ENCODE data around the gene PRB2.
"Not testable (repeated sequence)": the region's sequence is repeated elsewhere in the genome, so short reads cannot be mapped to it uniquely, and the experiment has no call there.

PRB2 gene

DNA sequence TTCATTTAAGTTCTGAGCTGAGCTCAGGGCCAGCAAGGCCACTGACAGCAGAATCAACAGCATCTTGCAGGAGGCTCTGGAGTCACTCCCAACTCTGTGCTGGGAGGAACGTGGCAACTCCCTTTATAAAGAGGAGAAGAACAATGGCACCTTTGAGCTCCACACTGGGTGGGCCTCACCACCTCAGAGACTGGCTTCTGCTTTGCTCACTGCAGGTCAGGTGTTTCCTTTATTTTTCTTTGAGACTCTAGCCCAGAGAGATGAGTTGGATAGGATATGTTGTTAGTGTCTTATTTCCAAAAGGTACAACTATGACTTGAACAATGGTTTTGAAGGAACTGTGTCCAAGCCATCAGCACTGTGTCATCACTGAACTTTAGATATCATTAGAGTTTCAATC is at the start of gene PRB2:
PRB2 (minus strand) TSS at position 101 of the 400 bp plus-strand sequence; CDS start at position 63, 38 bp downstream.
- not testable (repeated sequence) for H3K4me1 ChIP-seq (ENCODE audit: control insufficient read depth in 1 of 2, insufficient read depth in 2 of 2, low read length in 2 of 2); H3K9me3 ChIP-seq (ENCODE audit: control insufficient read depth in 1 of 2, low read length in 2 of 2); H3K36me3 ChIP-seq (ENCODE audit: control insufficient read depth in 1 of 2, insufficient read depth in 2 of 2, low read length in 2 of 2); H3K27ac ChIP-seq (ENCODE audit: low read length); H3K4me3 ChIP-seq (ENCODE audit: low read depth in 1 of 2, low read length in 2 of 2); H3K27me3 ChIP-seq (ENCODE audit: low read depth, low read length)

DNA sequence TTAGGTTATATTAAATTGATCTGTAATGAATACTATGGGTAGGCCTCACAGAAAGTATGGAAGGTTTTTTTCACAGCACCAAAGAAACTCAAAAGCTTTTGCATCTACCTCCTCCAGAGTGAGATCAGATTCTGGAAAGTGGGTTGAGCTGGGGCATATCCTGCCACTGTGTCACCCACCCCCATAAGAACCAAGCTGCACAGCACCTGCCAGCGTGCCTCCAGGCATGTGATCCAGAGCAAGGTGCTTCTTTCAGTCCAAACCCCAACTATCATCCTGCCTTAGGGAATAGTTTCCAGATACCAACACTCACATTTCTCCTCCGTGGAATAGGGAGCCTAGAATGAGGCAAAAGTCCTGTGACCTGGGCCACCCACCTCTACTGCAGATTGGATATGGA is 42.6 kb upstream of the PRB2 start:
- H3K27me3 ChIP-seq (ENCODE audit: low read depth, low read length): no peaks in the 10 kb centered on the region
- H3K4me3 ChIP-seq (ENCODE audit: low read depth in 1 of 2, low read length in 2 of 2): no peak overlapping the region
- H3K4me1 ChIP-seq (ENCODE audit: control insufficient read depth in 1 of 2, insufficient read depth in 2 of 2, low read length in 2 of 2): no peaks in the 10 kb centered on the region
- H3K36me3 ChIP-seq (ENCODE audit: control insufficient read depth in 1 of 2, insufficient read depth in 2 of 2, low read length in 2 of 2): no peaks in the 10 kb centered on the region
- no peaks in the 10 kb centered on the region for H3K9me3 ChIP-seq (ENCODE audit: control insufficient read depth in 1 of 2, low read length in 2 of 2)
- H3K27ac ChIP-seq (ENCODE audit: low read length): no peak overlapping the region

DNA sequence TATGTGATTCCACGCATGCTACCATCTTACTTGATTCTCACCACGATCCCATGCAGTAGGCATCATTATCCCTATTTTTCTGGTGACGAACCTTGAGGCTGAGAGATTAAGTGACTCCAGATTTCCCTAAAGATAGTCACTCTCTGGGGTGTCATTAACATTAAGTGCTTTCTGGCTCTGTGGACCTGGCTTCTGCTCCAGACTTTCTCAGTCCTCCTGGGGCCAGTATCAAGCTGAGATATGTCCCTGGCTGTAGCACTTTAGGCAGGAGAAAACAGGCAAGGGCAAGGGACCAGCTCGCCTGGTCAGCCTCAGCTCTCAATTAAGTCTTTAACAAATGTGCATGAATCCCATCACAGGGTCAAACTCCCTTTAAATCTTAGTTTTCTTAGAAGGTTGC is 38.3 kb upstream of the PRB2 start:
- Histone ChIP-seq H3K9me3 (ENCODE audit: control insufficient read depth in 1 of 2, low read length in 2 of 2) (no peaks in the 10 kb centered on the region), H3K36me3 (ENCODE audit: control insufficient read depth in 1 of 2, insufficient read depth in 2 of 2, low read length in 2 of 2) (no peaks in the 10 kb centered on the region), H3K27ac (ENCODE audit: low read length) (no peak overlapping the region), H3K4me3 (ENCODE audit: low read depth in 1 of 2, low read length in 2 of 2) (no peak overlapping the region), H3K27me3 (ENCODE audit: low read depth, low read length) (no peaks in the 10 kb centered on the region), H3K4me1 (ENCODE audit: control insufficient read depth in 1 of 2, insufficient read depth in 2 of 2, low read length in 2 of 2) (no peaks in the 10 kb centered on the region)

DNA sequence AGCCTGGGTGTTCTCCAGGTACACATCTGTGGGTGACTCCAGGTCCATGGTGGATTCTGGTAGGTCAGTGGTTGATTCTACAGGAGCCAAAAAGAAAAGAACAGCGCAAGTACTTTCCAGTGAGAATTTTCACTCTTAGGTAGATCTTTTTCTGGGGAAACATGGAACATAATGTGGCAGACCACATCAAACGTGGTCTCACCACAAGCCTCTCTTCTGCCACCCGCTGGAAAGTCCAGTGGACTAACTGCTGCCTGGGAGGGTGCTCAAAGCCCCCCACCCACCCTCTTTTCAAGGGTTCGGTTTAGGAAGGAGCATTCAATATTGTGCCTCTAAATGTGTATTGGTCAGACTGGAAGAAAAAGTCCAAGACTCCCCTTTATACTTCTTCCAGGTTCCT is 36.1 kb upstream of the PRB2 start:
- Histone ChIP-seq H3K9me3 (ENCODE audit: control insufficient read depth in 1 of 2, low read length in 2 of 2) (no peaks in the 10 kb centered on the region), H3K4me1 (ENCODE audit: control insufficient read depth in 1 of 2, insufficient read depth in 2 of 2, low read length in 2 of 2) (no peaks in the 10 kb centered on the region), H3K4me3 (ENCODE audit: low read depth in 1 of 2, low read length in 2 of 2) (no peak overlapping the region), H3K27ac (ENCODE audit: low read length) (no peak overlapping the region), H3K27me3 (ENCODE audit: low read depth, low read length) (no peaks in the 10 kb centered on the region), H3K36me3 (ENCODE audit: control insufficient read depth in 1 of 2, insufficient read depth in 2 of 2, low read length in 2 of 2) (no peaks in the 10 kb centered on the region)

DNA sequence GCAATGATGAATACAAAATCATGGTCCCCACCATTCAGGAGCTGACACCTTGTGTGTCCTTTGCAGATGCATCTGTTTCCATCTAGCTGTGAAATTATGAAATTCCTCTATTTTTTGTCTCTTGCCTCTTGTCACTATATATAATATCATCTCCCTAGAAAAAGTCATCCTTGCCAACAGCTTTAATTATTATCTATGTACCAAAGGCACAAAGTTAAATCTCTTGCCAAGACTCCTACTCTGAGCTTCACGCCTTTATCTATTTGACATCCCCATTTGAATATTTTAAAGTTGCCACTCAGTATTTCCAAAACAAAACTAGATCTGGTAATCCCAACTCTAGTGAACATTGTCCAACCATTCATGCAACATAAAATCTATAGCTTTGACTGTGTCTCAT is 32.0 kb upstream of the PRB2 start:
- Histone ChIP-seq H3K4me3 (ENCODE audit: low read depth in 1 of 2, low read length in 2 of 2) (no peak overlapping the region), H3K27ac (ENCODE audit: low read length) (no peak overlapping the region), H3K9me3 (ENCODE audit: control insufficient read depth in 1 of 2, low read length in 2 of 2) (no peaks in the 10 kb centered on the region), H3K27me3 (ENCODE audit: low read depth, low read length) (no peaks in the 10 kb centered on the region), H3K36me3 (ENCODE audit: control insufficient read depth in 1 of 2, insufficient read depth in 2 of 2, low read length in 2 of 2) (no peaks in the 10 kb centered on the region), H3K4me1 (ENCODE audit: control insufficient read depth in 1 of 2, insufficient read depth in 2 of 2, low read length in 2 of 2) (no peaks in the 10 kb centered on the region)

DNA sequence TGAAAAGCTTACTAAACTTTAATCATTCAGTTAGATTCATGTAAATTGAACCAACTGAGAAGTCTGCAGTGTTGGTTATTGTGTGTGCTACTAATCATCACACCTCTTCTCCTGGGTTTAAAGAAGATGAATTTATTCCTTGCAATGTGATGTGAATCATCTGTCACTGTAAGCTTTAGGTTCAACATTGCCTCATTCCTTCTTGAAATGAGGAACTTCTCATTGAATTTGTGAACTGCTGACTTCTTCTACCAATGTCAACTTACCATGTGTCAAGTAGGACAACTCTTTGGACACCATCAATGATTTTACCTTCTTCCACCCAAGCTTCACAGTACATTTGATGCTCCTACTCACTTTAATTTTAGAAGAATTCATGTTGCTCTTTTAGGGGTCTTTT is 17.4 kb upstream of the PRB2 start:
- H3K27ac ChIP-seq (ENCODE audit: low read length): no peak overlapping the region
- peaks cover 0 to 6% of the 10 kb centered on the region in 2 donors for H3K9me3 ChIP-seq (ENCODE audit: control insufficient read depth in 1 of 2, low read length in 2 of 2)
- no peaks in the 10 kb centered on the region for H3K4me1 ChIP-seq (ENCODE audit: control insufficient read depth in 1 of 2, insufficient read depth in 2 of 2, low read length in 2 of 2)
- H3K4me3 ChIP-seq (ENCODE audit: low read depth in 1 of 2, low read length in 2 of 2): no peak overlapping the region
- H3K36me3 ChIP-seq (ENCODE audit: control insufficient read depth in 1 of 2, insufficient read depth in 2 of 2, low read length in 2 of 2): no peaks in the 10 kb centered on the region
- H3K27me3 ChIP-seq (ENCODE audit: low read depth, low read length): no peaks in the 10 kb centered on the region

DNA sequence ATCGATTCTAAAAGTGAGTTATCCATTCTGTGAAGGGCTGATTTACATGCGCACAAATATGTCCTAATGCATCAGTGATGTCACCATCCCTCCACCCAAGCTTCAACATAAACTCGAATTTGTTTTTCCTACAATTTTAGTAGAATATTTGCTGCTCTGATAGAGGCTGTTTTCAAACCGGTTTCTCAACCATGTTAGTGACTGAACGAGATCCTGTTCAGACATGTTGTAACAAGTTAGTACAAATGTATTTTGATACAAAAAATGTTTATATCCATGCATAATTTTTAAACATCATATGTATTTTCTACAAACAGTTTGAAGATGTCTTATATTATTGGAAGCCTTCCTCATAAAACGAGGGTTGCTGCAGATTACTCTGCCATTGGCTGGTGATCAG is 12.7 kb upstream of the PRB2 start:
- Histone ChIP-seq H3K4me1 (ENCODE audit: control insufficient read depth in 1 of 2, insufficient read depth in 2 of 2, low read length in 2 of 2) (no peaks in the 10 kb centered on the region), H3K36me3 (ENCODE audit: control insufficient read depth in 1 of 2, insufficient read depth in 2 of 2, low read length in 2 of 2) (no peaks in the 10 kb centered on the region), H3K27ac (ENCODE audit: low read length) (no peak overlapping the region), H3K27me3 (ENCODE audit: low read depth, low read length) (no peaks in the 10 kb centered on the region), H3K4me3 (ENCODE audit: low read depth in 1 of 2, low read length in 2 of 2) (no peak overlapping the region), H3K9me3 (ENCODE audit: control insufficient read depth in 1 of 2, low read length in 2 of 2) (no peaks in the 10 kb centered on the region)

DNA sequence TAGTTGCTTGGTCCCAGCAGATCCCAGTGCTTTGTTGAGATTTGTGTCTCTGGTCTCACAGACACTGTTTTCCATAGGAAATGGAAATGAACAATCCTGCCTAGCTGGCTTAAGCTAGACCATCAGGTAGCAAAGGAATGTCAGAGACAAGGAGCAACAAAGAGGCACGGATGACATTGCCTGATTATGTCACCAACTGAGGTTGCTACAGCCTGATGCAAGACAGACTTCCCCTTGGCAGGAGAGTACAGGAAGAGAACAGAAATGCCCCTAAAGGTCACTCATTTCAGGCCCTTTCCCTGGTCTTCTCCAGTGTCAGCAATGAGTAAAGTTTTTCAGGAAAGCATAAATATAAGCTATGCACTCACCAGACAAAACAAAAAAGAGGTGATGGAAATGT is 2.0 kb upstream of the PRB2 start:
- Histone ChIP-seq H3K36me3 (ENCODE audit: control insufficient read depth in 1 of 2, insufficient read depth in 2 of 2, low read length in 2 of 2) (no peaks in the 10 kb centered on the region), H3K9me3 (ENCODE audit: control insufficient read depth in 1 of 2, low read length in 2 of 2) (peaks cover 0 to 3% of the 10 kb centered on the region in 2 donors), H3K27me3 (ENCODE audit: low read depth, low read length) (no peaks in the 10 kb centered on the region)

DNA sequence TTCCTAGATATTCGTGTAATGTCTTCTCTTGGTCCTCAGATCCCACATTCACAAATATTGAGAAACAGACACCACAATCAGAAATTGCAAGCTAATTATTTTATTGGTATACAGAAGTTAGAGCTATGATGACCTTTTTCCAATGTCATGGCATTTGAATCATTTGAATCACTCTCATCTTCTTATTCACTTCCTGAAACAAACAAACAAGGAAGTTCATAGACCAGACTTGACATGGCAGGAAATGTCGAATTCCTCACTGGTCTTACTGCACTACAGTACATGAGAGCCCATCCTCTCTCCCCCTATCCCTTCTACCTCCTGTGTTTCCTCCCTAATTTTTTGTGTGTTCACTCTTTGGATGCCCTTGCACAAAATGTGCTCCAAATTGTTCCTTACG is 3.9 kb downstream of the PRB2 start:
- not testable (repeated sequence) for H3K4me1 ChIP-seq (ENCODE audit: control insufficient read depth in 1 of 2, insufficient read depth in 2 of 2, low read length in 2 of 2); H3K9me3 ChIP-seq (ENCODE audit: control insufficient read depth in 1 of 2, low read length in 2 of 2); H3K4me3 ChIP-seq (ENCODE audit: low read depth in 1 of 2, low read length in 2 of 2); H3K27me3 ChIP-seq (ENCODE audit: low read depth, low read length); H3K27ac ChIP-seq (ENCODE audit: low read length); H3K36me3 ChIP-seq (ENCODE audit: control insufficient read depth in 1 of 2, insufficient read depth in 2 of 2, low read length in 2 of 2)

More for the DNA sequence above, 2.0 kb upstream of the PRB2 start:
- Histone ChIP-seq H3K27ac (ENCODE audit: low read length) (no peak overlapping the region), H3K4me1 (ENCODE audit: control insufficient read depth in 1 of 2, insufficient read depth in 2 of 2, low read length in 2 of 2) (no peaks in the 10 kb centered on the region), H3K4me3 (ENCODE audit: low read depth in 1 of 2, low read length in 2 of 2) (no peak overlapping the region)

DNA sequence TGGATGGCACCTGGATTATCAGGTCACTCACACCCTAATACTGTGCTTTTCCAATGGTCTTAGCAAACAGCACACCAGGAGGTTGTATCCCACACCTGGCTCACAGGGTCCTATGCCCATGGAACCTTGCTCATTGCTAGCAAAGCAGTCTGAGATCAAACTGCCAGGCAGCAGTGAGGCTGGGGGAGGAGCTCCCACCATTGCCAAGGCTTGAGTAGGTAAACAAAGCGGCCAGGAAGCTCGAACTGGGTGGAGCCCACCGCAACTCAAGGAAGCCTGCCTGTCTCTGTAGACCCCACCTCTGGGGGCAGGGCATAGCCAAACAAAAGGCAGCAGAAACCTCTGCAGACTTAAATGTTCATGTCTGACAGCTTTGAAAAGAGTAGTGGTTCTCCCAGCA is 17.9 kb downstream of the PRB2 start:
- not testable (repeated sequence) for H3K4me1 ChIP-seq (ENCODE audit: control insufficient read depth in 1 of 2, insufficient read depth in 2 of 2, low read length in 2 of 2); H3K27ac ChIP-seq (ENCODE audit: low read length); H3K9me3 ChIP-seq (ENCODE audit: control insufficient read depth in 1 of 2, low read length in 2 of 2); H3K27me3 ChIP-seq (ENCODE audit: low read depth, low read length); H3K36me3 ChIP-seq (ENCODE audit: control insufficient read depth in 1 of 2, insufficient read depth in 2 of 2, low read length in 2 of 2)
- peak overlapping the region in 1 of 2 donors; percentile 14 for H3K4me3 ChIP-seq (ENCODE audit: low read depth in 1 of 2, low read length in 2 of 2)

DNA sequence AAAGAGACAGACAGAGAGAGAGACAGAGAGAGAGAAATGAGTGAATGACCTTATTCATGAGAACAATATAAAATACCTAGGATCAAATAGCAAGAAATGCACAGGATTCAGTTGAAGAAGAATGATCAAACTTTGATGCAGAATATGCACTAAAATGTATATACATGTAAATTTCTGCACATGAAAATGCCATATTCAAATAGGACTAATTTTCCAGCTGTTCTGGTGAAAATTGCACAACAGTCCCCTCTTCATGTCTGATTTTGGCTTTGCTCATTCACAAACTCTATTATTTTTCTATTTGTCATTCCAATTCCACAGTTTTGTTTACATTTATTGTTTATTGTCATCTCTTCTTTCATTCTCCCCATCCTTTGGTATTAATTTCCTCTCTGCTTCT is 34.2 kb downstream of the PRB2 start:
- H3K36me3 ChIP-seq (ENCODE audit: control insufficient read depth in 1 of 2, insufficient read depth in 2 of 2, low read length in 2 of 2): no peaks in the 10 kb centered on the region
- no peaks in the 10 kb centered on the region for H3K9me3 ChIP-seq (ENCODE audit: control insufficient read depth in 1 of 2, low read length in 2 of 2)
- H3K27ac ChIP-seq (ENCODE audit: low read length): no peak overlapping the region
- no peak overlapping the region for H3K4me3 ChIP-seq (ENCODE audit: low read depth in 1 of 2, low read length in 2 of 2)
- no peaks in the 10 kb centered on the region for H3K27me3 ChIP-seq (ENCODE audit: low read depth, low read length)
- no peaks in the 10 kb centered on the region for H3K4me1 ChIP-seq (ENCODE audit: control insufficient read depth in 1 of 2, insufficient read depth in 2 of 2, low read length in 2 of 2)

DNA sequence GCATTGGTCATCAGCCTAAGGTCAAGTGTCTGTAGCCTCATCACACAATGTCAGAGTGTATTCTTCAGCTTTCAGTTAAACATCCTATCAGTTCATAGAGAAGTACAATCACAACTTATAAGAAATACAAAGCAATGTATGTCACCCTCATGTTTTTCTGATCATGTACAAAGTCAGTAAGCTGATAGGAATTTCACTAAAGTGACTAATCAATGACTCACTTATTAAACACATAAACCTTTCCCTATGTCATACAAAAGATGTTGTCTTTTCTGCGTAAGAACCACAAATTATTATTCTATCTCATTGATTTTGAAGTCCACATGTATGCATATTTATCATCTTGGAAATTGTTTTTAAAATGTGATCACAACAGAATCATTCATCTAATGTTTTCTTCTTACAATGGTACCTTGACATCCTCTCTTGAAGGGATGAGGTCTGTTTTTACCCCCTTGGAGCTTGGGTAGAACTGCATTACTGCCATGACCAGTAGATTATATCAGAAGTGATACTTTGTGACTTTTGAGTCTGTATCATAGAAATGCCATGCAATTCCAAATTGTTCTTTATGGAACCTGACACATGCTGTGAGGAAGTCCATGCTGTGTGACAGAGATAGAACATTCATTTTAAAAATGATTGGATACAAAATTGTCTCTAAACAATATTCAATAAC is 35.0 kb downstream of the PRB2 start:
- not testable (repeated sequence) for H3K27me3 ChIP-seq (ENCODE audit: low read depth, low read length); H3K4me1 ChIP-seq (ENCODE audit: control insufficient read depth in 1 of 2, insufficient read depth in 2 of 2, low read length in 2 of 2); H3K9me3 ChIP-seq (ENCODE audit: control insufficient read depth in 1 of 2, low read length in 2 of 2); H3K4me3 ChIP-seq (ENCODE audit: low read depth in 1 of 2, low read length in 2 of 2); H3K27ac ChIP-seq (ENCODE audit: low read length); H3K36me3 ChIP-seq (ENCODE audit: control insufficient read depth in 1 of 2, insufficient read depth in 2 of 2, low read length in 2 of 2)

Data from muscle layer of duodenum (tissue), 2 donors.